Suppressor macrophage (primary cell): ENCODE data around the gene FOSL1.

Source experiments
- DNase-seq, 4 experiments: peaks; one replicate each; pipeline ENCODE4 v3.0.0-alpha.2; 2020 to 2022

Gene FOSL1

DNA sequence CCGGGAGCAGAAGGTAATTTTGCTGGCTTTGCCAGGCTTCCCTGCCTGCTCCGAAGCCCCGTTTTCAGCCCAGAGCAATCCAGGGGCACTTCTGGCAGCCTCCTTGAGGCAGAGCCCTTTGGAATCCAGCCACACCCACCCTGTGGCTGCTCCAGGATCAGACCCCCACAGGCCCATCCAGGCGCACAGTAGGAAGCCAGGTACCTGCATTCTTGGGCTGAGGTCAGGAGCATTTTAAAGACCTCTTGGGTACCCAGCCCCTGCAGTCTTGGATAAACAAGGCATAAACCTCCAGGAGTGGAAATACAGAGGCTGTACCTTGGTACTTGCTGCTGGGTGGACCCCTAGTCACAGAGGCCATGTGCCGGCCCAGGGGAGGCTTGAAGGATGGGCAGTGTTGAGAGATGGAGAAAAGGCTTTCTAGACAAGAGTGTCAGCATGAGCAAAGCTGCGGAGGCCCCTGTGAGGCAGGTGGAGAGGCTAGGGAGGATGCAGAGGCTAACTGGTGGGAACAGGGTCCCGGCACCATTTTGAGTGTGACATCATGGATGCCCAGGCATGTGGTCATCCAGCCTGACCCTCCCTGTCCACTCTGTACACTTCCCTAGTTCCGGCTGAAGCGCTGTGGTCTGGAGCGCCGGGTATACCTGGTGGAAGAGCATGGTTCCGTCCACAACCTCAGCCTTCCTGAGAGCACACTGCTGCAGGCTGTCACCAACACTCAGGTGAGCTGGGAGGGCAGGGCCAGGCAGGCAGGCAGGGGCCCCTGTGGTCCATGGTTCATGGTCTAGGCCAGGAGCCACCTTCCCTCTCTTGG, 36.1 kb downstream of the FOSL1 start:
- DNase-seq: no peak

DNA sequence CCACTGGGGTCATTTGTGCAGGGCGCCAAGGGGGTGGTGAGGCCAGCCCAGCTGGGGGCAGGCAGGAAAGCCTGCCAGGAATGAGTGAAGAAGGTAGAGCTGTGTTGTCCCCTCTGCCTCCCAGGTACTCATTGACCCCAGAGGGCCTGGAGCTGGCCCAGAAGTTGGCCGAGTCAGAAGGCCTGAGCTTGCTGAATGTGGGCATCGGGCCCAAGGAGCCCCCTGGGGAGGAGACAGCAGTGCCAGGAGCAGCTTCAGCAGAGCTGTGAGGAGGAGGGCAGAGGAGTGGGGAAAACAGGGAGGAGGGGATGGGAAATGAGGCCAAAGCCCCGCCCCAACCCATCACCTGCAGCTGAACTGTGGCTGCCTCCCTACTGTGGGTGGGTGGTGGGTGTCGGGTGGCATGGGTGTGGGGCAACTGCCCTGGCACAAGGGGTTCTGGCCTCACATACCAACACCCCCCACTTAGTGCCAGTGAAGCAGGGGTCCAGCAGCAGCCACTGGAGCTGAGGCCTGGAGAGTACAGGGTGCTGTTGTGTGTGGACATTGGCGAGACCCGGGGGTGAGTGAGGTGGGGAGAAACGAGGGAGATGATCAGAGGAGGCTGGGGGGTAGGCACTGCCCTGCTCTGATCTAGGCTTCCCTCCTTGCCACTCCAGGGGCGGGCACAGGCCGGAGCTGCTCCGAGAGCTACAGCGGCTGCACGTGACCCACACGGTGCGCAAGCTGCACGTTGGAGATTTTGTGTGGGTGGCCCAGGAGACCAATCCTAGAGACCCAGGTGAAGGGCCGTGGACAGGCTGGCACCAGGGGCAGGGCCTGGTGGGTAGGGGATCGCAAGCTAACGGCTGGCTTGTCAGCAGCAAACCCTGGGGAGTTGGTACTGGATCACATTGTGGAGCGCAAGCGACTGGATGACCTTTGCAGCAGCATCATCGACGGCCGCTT, 37.0 kb downstream of the FOSL1 start:
- no peak for DNase-seq

DNA sequence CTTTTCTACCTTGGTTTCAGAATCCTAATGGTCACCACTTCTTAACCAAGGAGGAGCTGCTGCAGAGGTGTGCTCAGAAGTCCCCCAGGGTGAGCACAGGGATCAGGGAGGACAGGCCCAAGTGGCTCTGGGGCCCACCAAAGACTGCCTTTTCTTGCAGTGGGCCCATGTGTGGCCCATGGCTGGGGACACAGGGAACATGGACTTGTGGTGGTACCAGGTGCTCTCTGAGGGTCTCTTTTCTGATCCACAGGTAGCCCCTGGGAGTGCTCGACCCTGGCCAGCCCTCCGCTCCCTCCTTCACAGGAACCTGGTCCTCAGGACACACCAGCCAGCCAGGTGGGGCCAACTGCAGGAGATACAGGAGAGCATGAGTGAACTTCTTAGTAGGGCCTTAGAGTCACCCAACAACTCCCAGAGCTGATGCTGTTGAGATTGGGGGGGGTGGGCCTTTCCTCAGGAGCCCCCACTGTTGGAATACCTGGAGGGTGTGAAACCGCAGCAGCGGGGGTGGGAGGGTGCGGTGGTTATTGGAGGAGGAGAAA, 37.9 kb downstream of the FOSL1 start:
- DNase-seq: no peak

DNA sequence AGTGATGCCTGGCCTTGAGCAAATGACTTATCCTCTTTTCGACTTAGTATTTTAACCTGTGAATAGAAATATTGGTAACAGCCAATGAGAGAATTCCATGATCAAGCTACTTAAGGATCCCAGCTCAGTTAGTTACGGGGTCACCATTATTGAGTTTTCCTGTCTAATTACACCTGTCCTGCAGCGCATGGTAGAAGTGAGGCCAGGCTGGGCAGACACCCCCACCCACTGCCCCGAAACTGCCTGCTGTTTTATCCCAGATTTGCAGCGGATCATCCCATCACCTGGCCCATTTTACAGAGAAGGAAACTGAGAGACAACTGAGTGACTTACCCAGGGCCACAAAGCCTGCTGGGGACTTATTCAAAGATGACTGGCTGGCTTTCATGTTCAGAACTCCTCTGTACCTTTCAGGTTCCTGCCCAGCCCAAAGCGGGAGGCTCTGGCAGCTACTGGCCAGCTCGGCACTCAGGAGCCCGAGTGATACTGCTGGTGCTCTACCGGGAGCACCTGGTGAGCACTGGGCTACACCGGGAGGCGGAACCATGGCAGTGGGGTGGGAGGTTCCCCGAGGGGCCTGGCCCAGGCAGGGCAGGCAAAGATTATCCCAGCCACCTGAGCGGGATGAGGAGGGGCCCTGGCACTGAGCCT, 38.5 kb downstream of the FOSL1 start:
- no peak for DNase-seq

DNA sequence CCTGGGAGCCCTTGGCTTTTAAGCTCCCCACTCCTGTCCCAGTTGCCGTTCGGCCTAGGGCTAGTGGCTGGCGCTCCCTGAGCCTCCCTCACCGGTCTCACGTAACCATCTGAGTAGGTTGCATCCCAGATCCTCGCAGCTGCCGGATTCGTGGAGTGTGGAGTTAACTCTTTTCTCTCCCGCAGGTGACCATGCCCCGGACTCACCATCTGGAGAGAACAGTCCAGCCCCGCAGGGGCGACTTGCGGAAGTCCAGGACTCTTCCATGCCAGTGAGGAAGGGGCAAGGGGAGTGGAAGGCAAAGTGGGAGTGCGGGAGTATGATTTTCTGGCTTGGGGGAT, 39.1 kb downstream of the FOSL1 start:
- DNase-seq: no peak

DNA sequence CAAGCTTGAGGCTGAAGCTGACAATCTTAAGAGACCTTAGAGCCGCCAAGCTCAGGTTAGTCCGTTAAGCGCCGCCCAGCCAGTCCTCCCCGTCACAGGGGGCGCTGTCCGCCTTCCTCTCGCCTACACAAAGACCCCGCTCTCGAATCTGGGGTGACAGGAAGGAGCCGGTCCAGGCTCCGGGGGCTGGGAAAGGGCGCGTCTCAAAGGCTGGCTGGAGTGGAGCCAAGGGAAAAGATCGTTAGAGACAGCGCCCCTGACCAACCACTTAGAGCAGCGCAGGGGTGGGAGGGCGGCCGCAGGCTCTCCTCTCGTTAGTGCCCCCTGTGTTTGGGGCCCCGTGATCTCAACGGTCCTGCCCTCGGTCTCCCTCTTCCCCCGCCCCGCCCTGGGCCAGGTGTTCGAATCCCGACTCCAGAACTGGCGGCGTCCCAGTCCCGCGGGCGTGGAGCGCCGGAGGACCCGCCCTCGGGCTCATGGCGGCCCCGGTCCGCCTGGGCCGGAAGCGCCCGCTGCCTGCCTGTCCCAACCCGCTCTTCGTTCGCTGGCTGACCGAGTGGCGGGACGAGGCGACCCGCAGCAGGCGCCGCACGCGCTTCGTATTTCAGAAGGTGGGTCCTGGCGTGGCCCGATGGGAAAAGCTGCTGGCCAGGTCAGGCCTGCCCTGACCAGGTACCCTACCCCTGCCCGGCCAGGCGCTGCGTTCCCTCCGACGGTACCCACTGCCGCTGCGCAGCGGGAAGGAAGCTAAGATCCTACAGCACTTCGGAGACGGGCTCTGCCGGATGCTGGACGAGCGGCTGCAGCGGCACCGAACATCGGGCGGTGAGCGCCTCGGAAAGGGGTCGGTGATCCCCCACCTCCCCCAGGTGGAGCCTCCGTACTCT, 39.7 kb downstream of the FOSL1 start, which contains the start of gene MUS81:
Gene MUS81 (plus strand): TSS at position 156 of the 887 bp plus-strand sequence. CDS start 321 bp downstream, at position 477.
- DNase-seq: peak; percentile 96 to 98 (median 97)

GRCh38 chr11:65859812-65860277, 40.3 kb downstream of the FOSL1 start:
- peak in 1 of 4 experiments; percentile 44 for DNase-seq

GRCh38 chr11:65859095-65859811, 40.9 kb downstream of the FOSL1 start:
- peak; percentile 98 to 100 (median 99) for DNase-seq

DNA sequence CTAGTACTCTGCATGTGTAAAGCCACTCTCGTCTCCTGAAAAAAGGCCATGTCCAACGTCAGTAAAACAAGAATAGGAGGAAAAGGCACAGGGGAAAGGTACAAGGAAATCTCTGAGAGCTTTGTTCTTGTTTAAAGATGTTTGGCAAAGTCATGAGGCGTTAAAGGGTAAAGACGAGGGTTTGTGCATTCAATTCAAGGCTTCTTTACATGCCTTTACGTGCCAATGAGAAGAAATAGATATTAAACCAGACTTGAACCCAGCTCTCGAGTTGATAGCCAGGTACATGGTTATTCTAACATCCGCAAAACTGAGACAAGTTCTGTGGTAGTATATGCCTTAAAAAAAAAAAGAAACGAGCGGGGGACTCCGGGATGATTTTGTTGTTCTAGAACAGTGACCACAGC, 41.5 kb downstream of the FOSL1 start:
- DNase-seq: no peak

GRCh38 chr11:65857853-65858680, 42.1 kb downstream of the FOSL1 start, which contains the start of gene CFL1:
Gene CFL1 (minus strand): TSS chr11:65858180. CDS start chr11:65858099, 81 bp downstream.
- DNase-seq: peak; percentile 98 to 100 (median 99)

GRCh38 chr11:65857500-65857852, 42.7 kb downstream of the FOSL1 start:
- no peak for DNase-seq

GRCh38 chr11:65856689-65857499, 43.3 kb downstream of the FOSL1 start:
- DNase-seq: peak; percentile 90 to 95 (median 94)

- no peak for DNase-seq
These were observed 44.2 kb downstream of the FOSL1 start for GRCh38 chr11:65855927-65856363.

GRCh38 chr11:65854852-65855837, 45.0 kb downstream of the FOSL1 start:
- no peak for DNase-seq

DNA sequence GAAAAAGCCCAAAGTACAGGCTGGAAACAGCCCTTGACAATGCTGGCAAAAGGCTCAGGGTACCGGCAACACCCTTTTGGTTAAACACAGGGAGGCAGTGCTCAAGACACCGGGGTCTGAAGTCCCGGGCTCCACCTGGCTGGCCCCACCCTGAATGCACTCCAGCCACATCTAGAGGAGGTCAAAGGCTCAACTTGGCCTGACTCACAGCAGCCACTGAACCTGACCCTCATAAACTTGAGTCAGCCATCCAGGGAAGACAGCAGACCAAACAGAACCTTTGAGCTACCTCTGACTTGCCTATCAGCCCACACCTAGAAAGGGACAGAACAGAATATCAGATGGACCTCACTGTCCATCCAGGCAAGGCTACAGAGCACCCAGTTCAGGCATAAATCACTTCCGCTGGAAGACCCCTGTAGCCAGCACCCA, 46.0 kb downstream of the FOSL1 start:
- DNase-seq: no peak

DNA sequence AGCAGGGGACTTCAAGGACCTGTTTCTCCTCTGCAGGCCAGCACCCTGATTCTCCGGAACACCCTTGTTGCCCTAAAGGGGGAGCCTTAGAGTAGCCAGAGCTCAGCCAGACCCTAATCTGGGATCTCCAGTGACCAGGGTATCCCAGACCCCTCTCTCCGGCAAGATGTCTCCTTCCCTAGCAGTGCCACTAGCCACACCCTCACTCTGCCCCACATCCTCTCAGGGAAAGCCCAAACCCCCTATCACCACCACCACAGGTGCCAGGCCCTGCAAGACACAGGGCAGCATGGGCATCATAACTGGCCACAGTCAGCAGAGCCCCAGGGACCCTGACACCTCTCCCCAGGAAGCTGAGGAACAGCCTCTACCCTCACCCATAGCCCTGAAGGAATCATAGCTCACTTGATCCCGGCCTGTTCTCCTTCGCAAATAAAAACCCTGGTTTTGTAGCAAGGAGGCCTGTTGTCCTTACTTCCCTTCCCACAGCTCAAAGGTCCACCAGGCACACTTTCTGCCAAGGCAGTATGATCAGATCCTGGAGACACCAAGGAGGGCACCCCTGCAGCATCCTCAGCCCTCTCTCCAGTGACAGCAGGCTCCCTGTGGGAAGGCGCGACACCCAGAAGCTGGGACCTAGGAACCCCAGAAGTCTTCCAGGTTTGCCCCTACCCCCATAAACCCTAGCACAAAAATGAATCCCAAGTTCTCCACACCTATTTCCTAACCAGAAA, 46.8 kb downstream of the FOSL1 start:
- no peak for DNase-seq
